GM12878 (cell line): ENCODE results near the gene PAIP1. TPM values are rescaled to one million over a fixed set of nuclear protein-coding genes. Genes with fewer than 3 reads are reported as not detected.
A peak's percentile ranks its signal among the peaks of the same experiment; 100 is the strongest.

Experiments used
- CHD4 ChIP-seq: fragments of 200-600 bp; sonication (generic); IDR thresholded peaks from 2 replicates; pipeline ENCODE4 v1.6.1; 2016; ENCODE audit warnings: mild to moderate bottlenecking
- CREB1 ChIP-seq: IDR thresholded peaks from 2 replicates; pipeline ENCODE4 v1.6.1; 2012; ENCODE audit warnings: low read depth, mild to moderate bottlenecking, inconsistent platforms
- CUX1 ChIP-seq: IDR thresholded peaks from 2 replicates; pipeline ENCODE4 v1.6.1; 2012; ENCODE audit warnings: improper control_type of control experiment, low read depth, low read length; ENCODE audit not compliant: insufficient replicate concordance
- DPF2 ChIP-seq: fragments of 450-650 bp; IDR thresholded peaks from 2 replicates; pipeline ENCODE4 v1.6.1; 2017; ENCODE audit warnings: mild to moderate bottlenecking
- HSF1 ChIP-seq: fragments of 150-350 bp; IDR thresholded peaks from 2 replicates; pipeline ENCODE4 v1.6.1; 2014; ENCODE audit warnings: mild to moderate bottlenecking, low read depth, low read length
- IKZF1 ChIP-seq: fragments of 450-650 bp; conservative IDR thresholded peaks from 2 replicates; pipeline ENCODE4 v1.6.1; 2017; ENCODE audit warnings: antibody characterized with exemption, mild to moderate bottlenecking
- MEF2A ChIP-seq: IDR thresholded peaks from 2 replicates; pipeline ENCODE4 v1.6.1; 2011; ENCODE audit warnings: low read depth, mild to moderate bottlenecking, low read length, moderate library complexity; ENCODE audit not compliant: insufficient read depth
- MTA2 ChIP-seq: fragments of 450-650 bp; IDR thresholded peaks from 2 replicates; pipeline ENCODE4 v1.6.1; 2016; ENCODE audit warnings: low read depth, mild to moderate bottlenecking, moderate library complexity
- NBN ChIP-seq: fragments of 450-650 bp; IDR thresholded peaks from 2 replicates; pipeline ENCODE4 v1.6.1; 2016
- NR2C1 ChIP-seq: fragments of 450-650 bp; IDR thresholded peaks from 2 replicates; pipeline ENCODE4 v1.6.1; 2017; ENCODE audit warnings: antibody characterized with exemption, mild to moderate bottlenecking, moderate library complexity
- NR2C2 ChIP-seq: IDR thresholded peaks from 2 replicates; pipeline ENCODE4 v1.6.1; 2011; ENCODE audit warnings: borderline replicate concordance, low read depth; ENCODE audit not compliant: control insufficient read depth, insufficient read length
- PML ChIP-seq: IDR thresholded peaks from 2 replicates; pipeline ENCODE4 v1.6.1; 2012; ENCODE audit warnings: low read length, inconsistent platforms
- SKIL ChIP-seq: fragments of 450-650 bp; IDR thresholded peaks from 2 replicates; pipeline ENCODE4 v1.6.1; 2017; ENCODE audit warnings: mild to moderate bottlenecking, low read depth, inconsistent platforms; ENCODE audit not compliant: poor library complexity, severe bottlenecking
- SP1 ChIP-seq: IDR thresholded peaks from one replicate; pipeline ENCODE4 v1.6.1; 2011; ENCODE audit warnings: low read depth, low read length
- STAT1 ChIP-seq: fragments of 450-650 bp; conservative IDR thresholded peaks from 2 replicates; pipeline ENCODE4 v1.6.1; 2014; ENCODE audit warnings: antibody characterized with exemption, mild to moderate bottlenecking
- TCF3 ChIP-seq: IDR thresholded peaks from 2 replicates; pipeline ENCODE4 v1.6.1; 2012; ENCODE audit warnings: low read depth, mild to moderate bottlenecking, low read length, borderline replicate concordance; ENCODE audit not compliant: insufficient read depth
- ZNF687 ChIP-seq: fragments of 450-650 bp; IDR thresholded peaks from 2 replicates; pipeline ENCODE4 v1.6.1; 2017; ENCODE audit warnings: mild to moderate bottlenecking, moderate library complexity
- polyA plus RNA-seq, 11 experiments: library from polyadenylated mRNA; depleted of rRNA in 4 of 11; unstranded in 6 of 11; stranded (reverse) in 5 of 11; fragments of >200 nt; fragmentation: Nextera tagmentation in 4 of 11; fragmentation: Illumina TruSeq in 1 of 11; extraction: Ambion mirVana in 4 of 11; extraction: Trizol in 1 of 11; gene quantifications; 1 replicate in 1 of 11; 2 replicates in 10 of 11; pipeline versions ENCODE4 v1.2.1 to v1.2.3, GENCODE V29; 2011 to 2016; ENCODE audit warnings: inconsistent platforms in 2 of 11, missing spikeins in 2 of 11, low read depth in 1 of 11
- total RNA-seq, 4 experiments: library from RNA; depleted of rRNA in 3 of 4; stranded (reverse); fragments of >200 nt in 3 of 4; fragmentation: Illumina TruSeq in 1 of 4; extraction: Trizol in 1 of 4; gene quantifications; 2 replicates each; pipeline versions ENCODE4 v1.2.1 to v1.2.3, GENCODE V29; 2013 to 2021

PAIP1 gene
- total and polyA plus RNA-seq, 10 of the 15 experiments (the other 5 are each of a cell fraction or from before 2014, with no cell fraction given), result 37.4 to 90.9 (median 57.0) TPM

GRCh38 chr5:43484106-43484849, 72.6 kb downstream of the PAIP1 start (continued):
- TF ChIP-seq CUX1 (no peak), STAT1 (0 out of 2 replicates have a peak, but pooled peaks have one; percentile 2), MTA2 (peak; percentile 33; the same call in 1 of the 2 replicates), TCF3 (no peak), SP1 (no peak), HSF1 (no peak), NR2C1 (no peak; the same call in 1 of the 2 replicates), MEF2A (0 out of 2 replicates have a peak, but pooled peaks have one; percentile 11), CREB1 (no peak), SKIL (peak; percentile 70), ZNF687 (peak; percentile 47; the same call in 1 of the 2 replicates), IKZF1 (peak; percentile 53), NR2C2 (no peak), CHD4 (no peak), DPF2 (no peak), PML (no peak), NBN (peak; percentile 92)
